ENCODE data around the gene ASB3.
"Not testable (repeated sequence)": the region's sequence is repeated elsewhere in the genome, so short reads cannot be mapped to it uniquely, and the experiment has no call there.

Gene ASB3

DNA sequence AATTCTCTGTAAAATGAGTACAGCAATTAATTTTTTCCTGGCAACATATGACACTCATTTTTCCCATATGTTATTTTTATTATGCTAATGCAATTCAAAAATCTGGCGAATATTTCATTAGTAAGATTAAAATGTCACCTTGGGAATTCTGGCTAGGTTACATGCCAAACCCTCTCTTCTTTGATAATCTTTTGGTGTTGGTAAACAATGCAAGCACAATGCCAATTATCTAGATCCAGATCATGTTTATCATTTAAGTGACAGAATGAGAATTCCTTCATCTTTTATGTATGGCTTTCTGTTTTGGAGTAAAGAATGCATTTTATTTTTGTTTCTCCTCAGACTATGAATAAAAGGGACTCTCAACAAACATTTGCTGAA lies 39.3 kb upstream of the ASB3 start:
- no peak overlapping the region for H3K4me3 ChIP-seq (ENCODE audit: low read length)
- no peak for DNase-seq (ENCODE audit: low read depth)
- TF ChIP-seq, protein P1, sequence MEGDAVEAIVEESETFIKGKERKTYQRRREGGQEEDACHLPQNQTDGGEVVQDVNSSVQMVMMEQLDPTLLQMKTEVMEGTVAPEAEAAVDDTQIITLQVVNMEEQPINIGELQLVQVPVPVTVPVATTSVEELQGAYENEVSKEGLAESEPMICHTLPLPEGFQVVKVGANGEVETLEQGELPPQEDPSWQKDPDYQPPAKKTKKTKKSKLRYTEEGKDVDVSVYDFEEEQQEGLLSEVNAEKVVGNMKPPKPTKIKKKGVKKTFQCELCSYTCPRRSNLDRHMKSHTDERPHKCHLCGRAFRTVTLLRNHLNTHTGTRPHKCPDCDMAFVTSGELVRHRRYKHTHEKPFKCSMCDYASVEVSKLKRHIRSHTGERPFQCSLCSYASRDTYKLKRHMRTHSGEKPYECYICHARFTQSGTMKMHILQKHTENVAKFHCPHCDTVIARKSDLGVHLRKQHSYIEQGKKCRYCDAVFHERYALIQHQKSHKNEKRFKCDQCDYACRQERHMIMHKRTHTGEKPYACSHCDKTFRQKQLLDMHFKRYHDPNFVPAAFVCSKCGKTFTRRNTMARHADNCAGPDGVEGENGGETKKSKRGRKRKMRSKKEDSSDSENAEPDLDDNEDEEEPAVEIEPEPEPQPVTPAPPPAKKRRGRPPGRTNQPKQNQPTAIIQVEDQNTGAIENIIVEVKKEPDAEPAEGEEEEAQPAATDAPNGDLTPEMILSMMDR (IDR thresholded peaks at IDR 0.05; ENCODE audit: insufficient read depth, low read depth, low read length, missing control alignments) = no peak

DNA sequence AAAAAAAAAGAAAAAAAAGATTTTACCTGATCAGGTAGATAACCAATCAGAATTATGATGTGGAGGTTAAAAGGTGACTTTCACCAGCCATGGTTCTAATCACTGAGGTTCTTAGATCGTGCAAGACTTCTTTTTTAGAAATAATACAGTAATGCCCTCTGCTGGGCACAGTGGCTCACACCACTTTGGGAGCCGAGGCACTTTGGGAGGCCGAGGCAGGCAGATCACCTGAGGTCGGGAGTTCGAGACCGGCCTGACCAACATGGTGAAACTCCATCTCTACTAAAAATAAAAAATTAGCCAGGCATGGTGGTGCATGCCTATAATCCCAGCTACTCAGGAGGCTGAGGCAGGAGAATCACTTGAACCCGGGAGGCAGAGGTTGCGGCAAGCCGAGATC lies 36.9 kb upstream of the ASB3 start:
- H3K4me3 ChIP-seq (ENCODE audit: low read length); DNase-seq (ENCODE audit: low read depth): not testable (repeated sequence)

DNA sequence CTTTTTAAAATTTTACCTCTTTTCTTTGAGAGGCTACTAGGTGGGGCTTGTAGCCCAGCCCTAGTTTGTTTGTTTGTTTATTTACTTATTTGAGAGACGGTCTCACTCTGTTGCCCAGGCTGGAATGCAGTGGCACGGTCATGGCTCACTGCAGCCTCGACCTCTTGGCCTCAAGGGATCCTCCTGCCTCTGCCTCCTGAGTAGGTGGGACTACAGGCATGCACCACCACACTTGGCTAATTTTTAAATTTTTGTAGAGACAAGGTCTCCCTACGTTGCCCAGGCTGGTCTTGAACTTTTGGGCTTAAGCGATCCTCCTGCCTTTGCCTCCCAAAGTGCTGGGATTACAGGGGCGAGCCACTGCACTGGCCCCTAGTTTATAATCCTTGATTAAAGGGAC lies 35.1 kb upstream of the ASB3 start:
- no peak overlapping the region for H3K4me3 ChIP-seq (ENCODE audit: low read length)
- DNase-seq (ENCODE audit: low read depth) = no peak
- TF ChIP-seq, protein P1 (IDR thresholded peaks at IDR 0.05; ENCODE audit: insufficient read depth, low read depth, low read length, missing control alignments) = no peak

DNA sequence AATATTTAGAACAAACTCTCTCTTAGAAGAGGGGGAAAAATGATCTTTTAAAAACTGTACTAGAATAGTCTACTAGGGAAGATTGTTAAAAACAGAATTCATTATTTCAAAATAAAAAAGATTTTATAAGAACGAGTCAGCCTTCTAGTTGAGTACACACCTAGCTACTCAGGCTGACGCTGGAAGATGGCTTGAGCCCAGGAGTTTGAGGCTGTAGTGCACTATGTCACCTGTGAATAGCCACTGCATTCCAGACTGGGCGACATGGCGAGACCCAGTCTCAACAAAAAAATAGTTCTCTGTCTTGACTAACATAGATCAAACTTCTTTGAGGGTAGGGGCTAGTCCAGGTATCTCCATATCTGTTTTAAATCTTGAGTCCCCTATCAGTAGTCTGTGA lies 34.0 kb upstream of the ASB3 start:
- no peak overlapping the region for H3K4me3 ChIP-seq (ENCODE audit: low read length)
- peak; percentile 51 for DNase-seq (ENCODE audit: low read depth)
- TF ChIP-seq, protein P1 (IDR thresholded peaks at IDR 0.05; ENCODE audit: insufficient read depth, low read depth, low read length, missing control alignments) = no peak

DNA sequence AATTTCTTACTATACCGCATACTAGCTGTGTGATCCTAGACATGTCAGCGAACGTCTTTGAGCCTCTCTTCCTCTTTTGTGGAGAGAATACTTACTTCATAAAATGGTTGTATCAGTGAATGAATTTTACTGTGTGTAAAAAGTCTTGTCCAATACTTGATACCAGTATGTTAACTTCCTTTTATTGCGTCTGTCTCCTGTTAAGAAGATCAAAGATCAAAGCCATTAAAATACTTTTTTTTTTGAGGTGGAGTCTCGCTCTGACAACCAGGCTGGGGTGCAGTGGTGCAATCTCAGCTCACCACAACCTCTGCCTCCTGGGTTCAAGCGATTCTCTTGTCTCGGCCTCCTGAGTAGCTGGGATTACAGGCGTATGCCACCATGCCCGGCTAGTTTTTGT lies 33.3 kb upstream of the ASB3 start:
- TF ChIP-seq, protein P1 (IDR thresholded peaks at IDR 0.05; ENCODE audit: insufficient read depth, low read depth, low read length, missing control alignments) = no peak
- no peak overlapping the region for H3K4me3 ChIP-seq (ENCODE audit: low read length)
- no peak for DNase-seq (ENCODE audit: low read depth)

DNA sequence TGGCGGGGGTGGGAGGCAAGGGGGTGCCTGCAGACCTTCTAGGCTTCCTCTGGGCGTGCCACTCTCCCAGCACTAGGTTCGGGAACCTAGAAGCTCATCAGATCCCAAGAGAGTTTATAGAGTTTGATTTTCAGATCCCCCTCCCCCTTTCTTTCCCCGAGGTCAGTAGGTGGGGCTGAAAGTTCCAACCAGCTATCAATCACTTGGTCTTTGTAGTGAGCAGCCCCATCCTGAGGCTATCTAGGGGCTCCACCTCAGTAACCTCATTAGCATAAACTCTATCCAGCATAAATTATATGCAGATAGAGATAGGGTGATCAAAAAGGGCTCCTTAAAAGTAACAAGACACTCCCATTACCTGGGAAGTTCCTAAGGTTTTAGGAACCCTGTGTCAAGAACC lies 32.9 kb upstream of the ASB3 start:
- DNase-seq (ENCODE audit: low read depth) = no peak
- no peak overlapping the region for H3K4me3 ChIP-seq (ENCODE audit: low read length)
- TF ChIP-seq, protein P1 (IDR thresholded peaks at IDR 0.05; ENCODE audit: insufficient read depth, low read depth, low read length, missing control alignments) = no peak

DNA sequence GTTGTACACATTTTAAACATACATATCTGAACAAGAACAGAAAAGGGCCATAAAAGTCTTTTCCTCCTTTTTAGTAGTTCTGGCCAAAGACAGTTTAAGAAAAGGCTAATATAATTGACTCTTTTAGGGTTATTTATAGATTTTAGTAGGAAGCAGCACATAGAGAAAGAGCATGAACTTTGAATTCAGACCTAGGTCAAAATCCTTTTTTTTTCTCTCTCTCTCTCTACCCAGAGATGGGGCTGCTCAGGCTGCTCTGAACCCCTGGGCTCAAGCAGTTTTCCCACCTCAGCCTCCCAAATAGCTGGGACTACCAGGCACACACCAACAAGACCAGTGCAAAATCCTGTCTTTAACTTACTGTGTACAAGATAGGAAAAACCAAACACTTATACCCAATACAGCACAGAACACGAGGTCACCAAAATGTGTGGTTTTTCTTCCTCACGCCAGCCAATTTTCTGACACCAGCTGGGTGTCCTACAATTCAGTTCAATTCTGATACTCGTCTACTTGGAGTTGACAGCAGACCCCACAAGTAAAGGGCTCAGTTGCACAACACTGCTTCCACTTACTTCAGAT lies 32.2 kb upstream of the ASB3 start:
- TF ChIP-seq, protein P1 (IDR thresholded peaks at IDR 0.05; ENCODE audit: insufficient read depth, low read depth, low read length, missing control alignments) = no peak
- H3K4me3 ChIP-seq (ENCODE audit: low read length) = no peak overlapping the region
- DNase-seq (ENCODE audit: low read depth) = no peak
